H4 (cell line): ENCODE results near the gene YIPF7. TPM values are rescaled to one million over a fixed set of nuclear protein-coding genes. Genes with fewer than 3 reads are reported as not detected.

ENCODE experiments used
- DNase-seq: peaks from one replicate; pipeline ENCODE4 v3.0.0-alpha.2; 2015; ENCODE audit warnings: low spot score
- total RNA-seq: library from RNA; depleted of rRNA; stranded (reverse); fragments of >200 nt; shearing (Covaris generic); gene quantifications from 2 replicates; pipeline ENCODE4 v1.2.3, GENCODE V29; 2014; rRNA removed

YIPF7 gene
- total RNA-seq, result 0.92 TPM in 1 of 2 replicates, not detected in the other

DNA sequence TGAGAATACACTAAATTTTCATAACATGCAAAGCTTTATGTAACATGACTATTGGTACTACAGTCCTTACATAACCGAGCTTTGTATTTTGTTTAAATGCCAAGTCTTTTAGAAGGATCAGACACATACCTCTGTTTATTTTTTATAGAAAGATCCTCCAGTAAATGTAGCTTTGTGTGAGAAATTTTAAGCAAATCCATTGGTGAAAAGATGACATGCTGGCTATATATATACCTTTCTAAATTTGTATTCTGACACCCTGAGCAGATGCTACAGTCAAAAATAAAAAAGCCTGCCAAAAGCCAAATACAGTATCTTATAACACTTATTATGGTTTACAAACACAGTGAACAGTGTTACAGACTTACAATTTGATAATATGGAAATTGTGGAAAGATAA lies at the start of gene YIPF7:
Gene YIPF7 (minus strand): TSS at position 201 of the 400 bp plus-strand sequence. CDS start 1,525 bp downstream, outside the sequence.
- no peak for DNase-seq

GRCh38 chr4:44701037-44701436 lies 49.6 kb upstream of the YIPF7 start:
- no peak for DNase-seq

DNA sequence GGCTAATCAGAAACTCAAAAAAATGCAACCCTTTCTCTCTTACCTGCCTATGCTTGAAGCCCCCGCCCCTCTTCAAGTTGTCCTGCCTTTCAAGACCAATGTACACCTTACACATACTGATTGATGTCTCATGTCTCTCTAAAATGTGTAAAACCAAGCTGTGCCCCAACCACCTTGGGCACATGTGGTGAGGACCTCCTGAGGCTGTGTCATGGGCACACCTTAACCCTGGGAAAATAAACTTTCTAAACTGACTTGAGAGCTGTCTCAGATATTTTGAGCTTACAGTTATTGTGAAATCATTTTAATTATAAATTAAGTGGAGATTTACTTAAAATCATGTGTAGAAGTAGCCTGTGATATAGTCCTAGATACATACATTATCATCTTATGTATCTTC lies 49.0 kb upstream of the YIPF7 start:
- no peak for DNase-seq

DNA sequence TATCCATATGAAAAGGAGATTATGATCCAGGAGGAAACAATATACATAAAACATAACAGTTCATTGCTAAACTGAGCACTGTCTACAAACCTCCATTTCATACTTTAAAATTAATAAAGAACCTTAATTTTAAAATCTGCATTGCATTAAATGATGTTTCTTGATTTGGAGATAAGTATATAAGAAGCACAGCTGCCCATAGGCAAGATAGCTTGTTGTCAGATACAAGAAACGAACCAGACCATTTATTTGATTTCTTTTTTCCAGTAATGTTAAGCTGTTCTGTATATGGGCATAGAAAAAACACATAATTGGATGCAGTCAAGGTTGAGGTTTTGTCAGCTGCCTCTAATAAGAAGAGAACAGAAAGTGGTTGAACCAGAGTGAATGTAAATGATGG lies 33.2 kb upstream of the YIPF7 start:
- no peak for DNase-seq

- no peak for DNase-seq
Measured at GRCh38 chr4:44679060-44679459, 27.6 kb upstream of the YIPF7 start.

DNA sequence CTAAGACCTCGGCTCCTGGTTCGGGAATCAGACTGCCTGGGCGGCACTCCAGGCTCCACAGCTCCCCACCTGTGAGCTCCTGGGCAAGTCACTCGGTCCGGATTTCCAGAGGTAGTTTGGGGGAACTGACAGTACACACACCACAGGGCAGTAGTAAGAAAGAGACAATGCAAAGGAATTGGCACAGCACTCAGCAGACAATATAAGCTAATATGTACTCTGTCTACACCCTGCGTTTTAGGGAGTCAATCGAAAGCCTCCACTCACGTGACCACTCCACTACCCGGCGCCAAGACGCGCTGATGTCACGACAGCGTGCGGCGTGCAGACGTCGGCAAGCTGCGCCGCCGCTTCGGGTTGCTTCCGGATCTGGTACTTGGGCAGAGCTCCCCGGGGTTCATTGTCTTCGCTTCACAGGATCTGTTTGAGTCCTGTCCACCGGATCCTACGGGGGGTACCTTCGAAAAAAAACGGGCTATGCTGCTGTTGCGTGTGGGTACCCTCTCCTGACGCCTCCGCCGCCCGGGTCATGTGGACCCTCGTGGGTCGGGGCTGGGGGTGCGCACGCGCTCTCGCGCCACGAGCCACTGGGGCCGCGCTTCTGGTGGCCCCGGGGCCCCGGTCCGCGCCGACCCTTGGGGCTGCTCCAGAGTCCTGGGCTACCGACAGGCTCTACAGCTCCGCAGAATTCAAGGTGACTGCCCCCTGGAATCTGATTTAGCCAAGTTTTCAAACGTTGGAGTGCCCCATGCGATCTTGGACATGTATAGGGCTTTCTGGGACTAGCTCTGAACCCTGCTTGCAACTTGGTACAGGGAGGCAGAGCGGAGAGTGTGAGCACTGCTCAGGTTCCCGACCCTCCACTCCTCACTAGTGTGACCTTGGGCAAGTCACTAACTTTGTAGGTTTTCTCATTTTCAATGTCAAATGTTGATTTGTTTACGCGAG lies 26.9 kb upstream of the YIPF7 start, which contains the start of gene GUF1:
Gene GUF1 (plus strand): TSS at position 327 of the 948 bp plus-strand sequence. CDS start 203 bp downstream, at position 530.
- peak; percentile 94 for DNase-seq

DNA sequence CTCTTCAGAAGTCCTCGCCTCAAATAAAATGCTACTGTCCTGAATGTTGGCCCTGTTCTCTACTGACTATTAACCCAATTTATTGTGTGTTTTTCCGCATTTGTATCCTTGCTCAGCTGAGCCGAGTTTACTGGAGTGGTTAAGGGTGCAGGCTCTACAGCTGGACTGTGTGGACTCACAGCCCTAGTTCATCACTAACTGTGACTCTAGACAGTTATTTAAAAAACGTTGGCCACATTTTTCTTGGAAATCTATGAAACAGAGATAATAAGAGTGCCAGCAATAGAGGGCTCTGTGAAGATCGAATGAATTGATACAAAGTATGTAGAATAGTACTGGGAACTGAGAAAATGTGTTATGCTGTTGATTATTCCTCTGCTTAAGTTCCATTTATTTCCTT lies 23.9 kb upstream of the YIPF7 start:
- no peak for DNase-seq

- DNase-seq, result no peak
Measured at GRCh38 chr4:44674471-44674870, 23.0 kb upstream of the YIPF7 start.

DNA sequence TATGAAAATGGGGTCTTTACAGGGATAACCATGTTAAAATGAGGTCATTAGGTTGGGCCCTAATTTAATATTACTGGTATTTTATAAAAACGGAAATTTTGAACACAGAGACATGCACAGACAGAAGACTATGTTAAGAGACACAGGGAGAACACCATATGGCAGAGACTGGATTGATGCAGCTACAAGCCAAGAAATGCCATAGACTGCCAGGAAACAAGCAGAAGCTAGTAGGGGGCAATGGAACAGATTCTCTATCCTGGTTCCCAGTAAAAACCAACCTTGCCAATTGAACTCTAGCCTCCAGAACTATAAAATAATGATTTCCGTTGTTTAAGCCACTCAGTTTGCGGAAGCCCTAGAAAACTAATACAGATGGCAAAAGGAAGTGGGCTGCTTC lies 20.2 kb upstream of the YIPF7 start:
- DNase-seq, result no peak

DNA sequence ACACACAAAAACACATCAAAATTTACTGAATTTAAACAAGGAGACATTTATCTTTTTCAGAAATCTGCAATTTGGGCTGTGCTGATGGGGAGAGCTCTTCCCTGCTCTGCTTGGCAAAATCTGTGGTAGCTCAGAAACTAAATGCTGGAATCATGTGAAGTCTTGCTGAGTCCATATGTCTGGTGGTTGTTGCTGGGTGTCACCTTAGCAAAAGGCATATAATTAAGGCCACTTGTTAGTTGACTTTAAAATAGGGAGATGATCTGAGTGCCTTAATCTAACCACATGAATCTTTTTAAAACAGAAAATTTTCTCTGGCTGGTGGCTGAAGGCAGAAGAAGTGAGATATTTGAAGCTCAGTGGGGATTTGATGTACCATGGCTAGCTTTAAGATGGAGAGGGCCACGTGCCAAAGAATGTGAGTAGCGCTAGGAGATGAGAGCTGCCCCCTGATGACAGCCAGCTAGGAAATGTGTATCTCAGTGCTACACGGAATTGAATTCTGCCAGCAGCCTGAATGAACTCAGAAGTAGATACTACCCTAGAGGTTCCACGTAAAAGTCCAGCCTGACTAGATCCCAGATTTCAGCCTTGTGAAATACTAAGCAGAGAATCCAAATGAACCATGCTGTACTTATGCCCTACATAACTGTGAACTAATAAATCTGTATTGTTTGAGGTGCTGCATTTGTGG lies 19.2 kb upstream of the YIPF7 start:
- no peak for DNase-seq

DNA sequence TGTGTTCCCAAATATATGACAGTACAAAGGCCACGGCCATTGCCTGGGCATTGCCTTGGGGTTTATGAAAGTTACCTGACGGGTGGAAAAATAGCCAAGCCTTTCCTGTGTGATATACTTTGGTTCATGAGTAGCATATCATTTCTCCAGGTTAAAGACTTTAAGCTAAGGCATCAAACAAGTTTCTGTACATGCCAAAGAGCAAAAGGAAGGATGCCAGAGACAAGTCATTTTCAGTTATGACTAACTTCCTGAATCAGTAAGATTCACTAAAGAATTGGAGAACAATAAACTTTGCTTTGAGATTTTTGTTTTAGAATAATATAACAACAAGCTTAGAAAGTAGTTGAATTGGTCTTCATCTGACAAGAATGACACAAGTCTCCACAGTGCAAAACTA lies 17.1 kb upstream of the YIPF7 start:
- DNase-seq, result no peak

DNA sequence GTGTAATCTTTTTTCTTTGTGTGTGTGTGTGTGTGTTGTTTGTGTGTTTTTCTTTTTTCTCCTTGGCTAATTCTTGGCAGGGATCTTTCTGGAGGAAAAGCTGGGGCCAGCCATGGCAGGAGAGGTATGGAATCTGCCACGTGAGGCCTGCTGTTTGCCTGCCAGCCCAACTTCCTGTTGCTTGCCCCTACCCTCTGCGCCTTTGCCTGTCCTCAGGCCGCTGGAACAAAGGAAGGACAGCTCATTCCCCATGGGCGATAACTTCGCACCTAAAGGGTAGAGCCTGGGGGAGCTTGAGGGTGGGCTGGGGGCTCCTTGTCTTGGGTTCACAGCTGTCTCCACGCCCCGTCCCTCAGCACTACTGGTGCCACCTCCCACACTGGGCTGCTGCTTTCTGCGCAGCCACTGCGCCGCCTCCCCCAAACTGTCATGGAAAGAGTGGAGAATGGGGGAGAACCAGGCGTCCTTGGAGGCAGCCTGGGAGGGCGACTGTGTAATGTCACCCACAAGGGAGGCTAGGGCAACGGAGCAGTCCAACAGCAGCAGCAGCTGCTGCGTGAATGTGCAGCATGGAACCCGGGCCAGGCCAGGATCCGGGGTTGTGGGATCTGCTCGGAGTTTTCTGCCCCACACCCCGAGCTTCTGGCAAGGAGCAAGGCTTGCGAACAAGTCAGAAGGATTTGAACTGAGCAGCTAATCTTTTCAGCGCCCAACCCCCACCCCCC lies 12.3 kb upstream of the YIPF7 start:
- DNase-seq, result no peak

DNA sequence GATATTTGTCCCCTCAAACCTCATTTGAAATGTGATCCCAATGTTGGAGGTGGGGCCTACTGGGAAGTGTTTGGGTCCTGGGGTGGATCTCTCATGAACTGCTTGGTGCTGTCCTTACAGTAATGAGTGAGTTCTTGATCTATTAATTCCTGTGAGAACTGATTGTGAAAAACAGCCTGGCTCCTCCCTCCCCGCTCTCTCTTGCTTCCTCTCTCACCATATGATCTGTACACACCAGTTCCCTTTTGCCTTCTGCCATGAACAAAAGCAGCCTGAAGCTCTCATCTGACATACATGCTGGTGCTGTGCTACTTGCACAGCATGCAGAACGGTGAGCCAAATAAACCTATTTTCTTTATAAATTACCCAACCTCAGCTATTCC lies 11.2 kb upstream of the YIPF7 start:
- no peak for DNase-seq

DNA sequence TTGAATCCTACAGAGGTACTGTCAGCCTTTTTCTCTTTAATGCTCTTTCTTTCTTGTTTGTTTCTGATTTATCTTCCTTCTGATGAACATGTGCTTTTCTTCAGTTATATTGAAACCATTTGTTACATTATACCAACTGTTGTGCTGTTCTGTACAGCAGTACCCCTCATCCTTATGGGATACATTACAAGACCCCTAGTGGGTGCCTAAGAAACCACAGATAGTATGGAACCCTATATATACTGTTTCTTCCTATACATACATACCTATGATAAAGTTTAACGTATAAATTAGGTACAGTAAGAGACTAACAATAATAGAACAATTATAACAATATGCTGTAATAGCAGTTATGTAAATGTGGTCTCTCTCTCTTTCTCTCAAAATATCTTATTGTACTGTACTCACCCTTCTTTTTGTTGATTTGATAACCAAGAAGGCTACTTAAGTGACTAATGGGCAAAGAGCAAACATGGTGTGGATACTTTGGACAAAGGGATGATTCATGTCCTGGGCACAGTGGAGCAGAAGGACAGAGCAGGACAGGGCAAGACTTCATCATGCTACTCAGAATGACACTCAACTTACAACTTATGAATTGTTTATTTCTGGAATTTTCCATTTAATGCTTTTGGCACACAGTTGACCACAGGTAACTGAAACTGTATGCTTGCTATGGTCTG lies 10.7 kb upstream of the YIPF7 start:
- no peak for DNase-seq

DNA sequence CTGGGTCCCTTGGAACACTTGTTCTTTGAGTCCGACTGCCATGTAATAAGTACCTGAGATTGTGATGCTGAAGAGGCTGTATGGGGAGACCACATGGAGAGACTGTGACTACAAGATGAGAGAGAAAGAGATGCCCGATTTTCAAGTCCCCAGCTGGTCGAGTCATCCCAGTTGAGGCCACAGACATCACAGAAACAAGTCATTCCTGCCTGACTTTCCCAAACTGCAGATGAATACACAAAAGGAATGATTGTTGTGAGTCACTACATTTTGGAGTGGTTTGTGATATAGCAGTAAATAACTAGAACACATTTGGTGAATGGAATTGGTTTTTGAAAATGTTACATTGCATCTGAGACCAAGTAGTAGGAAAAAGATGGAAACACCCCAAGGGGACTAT lies 9.0 kb upstream of the YIPF7 start:
- DNase-seq, result no peak

GRCh38 chr4:44652002-44652401 lies 577 bp upstream of the YIPF7 start:
- DNase-seq, result no peak

DNA sequence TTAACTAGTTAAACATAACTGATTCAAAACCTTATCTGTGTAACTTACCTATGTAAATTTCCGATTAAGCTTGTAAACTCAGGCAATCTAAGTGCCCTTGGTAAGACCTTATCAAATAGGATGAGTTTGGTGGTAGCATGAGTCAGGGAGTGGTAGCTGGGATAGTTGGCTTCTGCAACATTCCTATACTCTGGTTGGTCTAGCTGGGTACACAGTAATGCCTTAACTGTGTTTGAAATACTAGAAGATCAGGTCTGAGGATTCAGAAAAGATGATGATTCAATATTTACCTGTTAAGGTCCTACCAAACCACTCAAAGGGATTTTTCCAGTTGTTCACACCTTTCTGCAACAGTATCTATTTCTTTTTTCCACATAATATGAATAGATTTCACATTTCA lies 5.3 kb downstream of the YIPF7 start:
- no peak for DNase-seq

DNA sequence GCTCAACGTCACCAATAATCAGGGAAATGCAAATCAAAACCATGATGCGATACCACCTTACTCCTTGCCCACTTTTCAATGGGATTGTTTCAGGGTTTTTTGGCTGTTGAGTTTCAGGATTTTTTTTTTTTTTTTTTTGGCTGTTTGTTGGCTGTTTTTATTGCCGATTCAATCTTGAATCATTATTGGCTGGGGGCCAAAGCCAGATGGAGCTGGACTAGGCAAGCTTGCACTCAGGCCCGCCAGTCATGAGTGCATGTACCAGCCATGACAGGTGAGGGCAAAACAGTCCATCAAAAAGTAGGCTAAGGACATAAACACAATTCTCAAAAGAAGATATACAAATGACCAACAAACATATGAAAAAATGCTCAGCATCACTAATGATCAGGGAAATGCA lies 13.3 kb downstream of the YIPF7 start:
- DNase-seq, result no peak

- no peak for DNase-seq
Measured at GRCh38 chr4:44632733-44633132, 18.7 kb downstream of the YIPF7 start.

DNA sequence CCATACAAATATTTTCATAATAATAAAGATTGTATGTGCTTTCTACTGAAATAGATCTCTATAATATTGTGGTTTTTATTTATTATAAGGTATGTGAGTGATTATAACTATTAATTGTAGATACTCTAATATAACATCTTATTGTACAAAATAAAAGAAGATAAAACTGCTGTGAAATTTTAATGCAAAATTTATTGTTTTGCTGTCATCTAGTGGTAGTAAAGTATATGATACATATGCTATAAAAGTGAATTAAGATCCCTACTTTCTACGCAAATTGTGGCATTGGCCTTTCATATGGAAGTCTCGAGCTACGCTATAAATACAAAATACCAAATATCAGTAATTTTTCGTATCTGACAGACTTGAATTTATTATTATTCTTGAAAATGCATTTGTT lies 19.3 kb downstream of the YIPF7 start:
- no peak for DNase-seq

GRCh38 chr4:44629280-44629866 lies 22.1 kb downstream of the YIPF7 start:
- peak; percentile 70 for DNase-seq
